AG09319 (cell line): ENCODE data around the gene OR10H5.
"Not testable (repeated sequence)": the region's sequence is repeated elsewhere in the genome, so short reads cannot be mapped to it uniquely, and the experiment has no call there.

Source experiments
- DNase-seq: peaks from one replicate; pipeline ENCODE4 v3.0.0-alpha.2; 2010; ENCODE audit warnings: low read depth; ENCODE audit errors: extremely low read depth
- CTCF ChIP-seq: IDR thresholded peaks from 2 replicates; pipeline ENCODE4 v1.5.1; 2011; ENCODE audit warnings: low read depth, mild to moderate bottlenecking, inconsistent platforms, low read length, moderate library complexity

The OR10H5 gene

GRCh38 chr19:15787611-15788155 is at the start of gene OR10H5:
TSS of gene OR10H5 (plus strand) at chr19:15787661. CDS start at chr19:15794049, 6,388 bp downstream.
- no peak for DNase-seq
- no peak for TF ChIP-seq CTCF

DNA sequence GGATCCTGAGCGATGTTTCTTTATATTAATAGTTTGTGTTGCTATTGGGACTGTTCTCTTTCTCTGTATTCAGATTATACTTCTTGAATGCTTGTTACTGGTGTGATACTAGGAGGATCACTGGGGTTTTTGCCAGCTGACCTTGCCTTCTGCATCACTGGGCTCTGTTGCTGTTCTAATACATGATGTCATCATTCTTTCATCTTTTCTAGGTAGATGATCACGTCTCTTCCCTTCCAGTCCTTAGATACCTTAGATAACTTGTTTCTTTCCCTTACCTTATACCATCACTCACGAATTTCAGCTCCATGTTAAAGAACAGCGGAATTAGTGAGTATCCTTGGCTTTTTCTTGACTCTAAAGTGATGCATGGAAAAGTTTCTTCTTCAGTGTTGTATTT is 49.7 kb upstream of the OR10H5 start, which contains the start of gene OR10H3:
TSS of gene OR10H3 (plus strand) at position 264 of the 400 bp plus-strand sequence. CDS start 3,408 bp downstream, outside the sequence.
- no peak for TF ChIP-seq CTCF
- DNase-seq = no peak

DNA sequence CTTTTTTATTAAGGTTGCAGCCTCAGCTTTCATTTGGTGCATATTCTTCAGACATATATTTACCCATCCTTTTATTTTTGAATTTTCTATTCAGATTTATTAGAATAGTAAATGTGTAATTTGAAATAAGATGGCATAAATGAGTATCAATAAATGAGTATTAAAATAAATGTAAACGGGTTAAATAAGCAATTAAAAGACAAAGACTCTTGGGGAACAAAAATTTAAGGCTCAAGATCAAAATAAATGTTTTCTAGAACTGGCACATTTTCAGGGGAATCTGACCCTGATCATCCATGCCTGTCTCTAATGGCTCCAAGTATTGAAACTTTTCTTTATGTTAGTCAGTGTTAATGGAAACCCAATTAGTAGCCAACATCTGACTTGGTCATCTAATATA is 46.7 kb upstream of the OR10H5 start:
- DNase-seq = no peak

GRCh38 chr19:15748239-15748638 is 39.2 kb upstream of the OR10H5 start:
- no peak for TF ChIP-seq CTCF
- no peak for DNase-seq

More for the DNA sequence above, 46.7 kb upstream of the OR10H5 start:
- no peak for TF ChIP-seq CTCF

DNA sequence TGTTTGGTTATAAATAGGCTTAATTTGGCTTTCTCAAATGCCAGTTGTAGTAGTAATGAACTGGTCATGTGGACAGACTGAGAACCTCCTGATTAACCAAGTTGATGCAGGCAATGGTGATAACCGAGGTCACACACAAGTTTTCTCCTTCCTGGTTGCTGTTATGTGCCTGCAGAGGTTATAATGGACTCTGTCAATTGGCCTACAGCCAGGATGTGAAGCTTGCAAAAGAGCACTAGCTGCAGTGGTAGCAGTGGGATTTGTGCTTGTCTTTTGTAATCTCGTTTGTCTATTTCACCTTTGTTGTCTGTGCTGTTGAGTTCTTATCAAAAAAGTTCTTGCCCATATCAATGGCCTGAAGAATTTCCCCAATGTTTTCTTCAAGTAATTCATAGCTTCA is 29.1 kb upstream of the OR10H5 start:
- DNase-seq = no peak
- TF ChIP-seq CTCF = no peak

DNA sequence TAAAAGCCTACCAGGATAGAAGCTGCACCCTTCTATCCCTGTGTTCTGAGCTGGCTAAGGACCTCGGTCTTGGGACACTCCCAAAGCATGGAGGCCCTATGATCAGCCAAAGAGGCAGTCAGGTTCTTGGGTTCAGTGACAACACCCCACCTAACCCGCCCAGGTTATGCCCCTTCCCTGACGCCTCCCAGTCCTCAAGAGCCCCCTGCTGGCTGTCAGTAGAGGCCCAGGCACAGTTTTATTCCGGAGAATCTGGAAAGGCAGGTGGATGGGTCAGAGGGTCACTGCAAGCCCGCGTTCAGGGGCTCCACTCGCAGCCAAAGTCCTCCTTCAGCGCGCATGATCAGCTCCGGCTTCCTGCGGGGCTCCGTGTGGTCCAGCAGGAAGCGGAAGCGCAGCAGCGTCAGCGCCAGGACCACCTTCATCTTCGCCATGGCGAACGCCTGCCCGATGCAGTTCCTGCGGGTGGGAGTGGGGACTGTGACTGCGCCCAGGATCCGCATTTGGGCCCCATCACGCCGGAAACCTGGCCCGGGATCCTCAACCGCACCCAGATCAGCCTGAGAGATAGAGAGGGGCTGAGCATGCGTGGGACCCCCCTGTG is 27.4 kb upstream of the OR10H5 start:
- DNase-seq = no peak
- no peak for TF ChIP-seq CTCF

DNA sequence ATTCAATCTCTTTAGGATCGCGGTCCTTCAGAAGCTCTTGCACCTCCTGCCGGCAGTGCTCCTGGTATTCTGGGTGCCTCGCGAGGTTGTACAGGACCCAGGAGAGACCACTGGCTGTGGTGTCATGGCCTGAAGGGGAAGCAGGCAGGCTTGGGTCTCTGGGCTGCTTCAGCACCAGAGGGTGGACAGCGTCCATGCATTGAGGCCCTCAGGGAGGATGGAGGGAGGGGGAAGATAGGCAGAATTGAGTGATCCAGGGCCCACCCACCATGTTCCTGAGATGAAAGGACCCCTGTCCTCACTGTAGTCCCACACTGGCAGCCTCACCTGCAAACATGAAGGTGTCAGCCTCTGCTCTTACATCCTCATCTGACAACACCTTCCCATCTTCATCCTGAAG is 17.9 kb upstream of the OR10H5 start:
- TF ChIP-seq CTCF = no peak
- no peak for DNase-seq

DNA sequence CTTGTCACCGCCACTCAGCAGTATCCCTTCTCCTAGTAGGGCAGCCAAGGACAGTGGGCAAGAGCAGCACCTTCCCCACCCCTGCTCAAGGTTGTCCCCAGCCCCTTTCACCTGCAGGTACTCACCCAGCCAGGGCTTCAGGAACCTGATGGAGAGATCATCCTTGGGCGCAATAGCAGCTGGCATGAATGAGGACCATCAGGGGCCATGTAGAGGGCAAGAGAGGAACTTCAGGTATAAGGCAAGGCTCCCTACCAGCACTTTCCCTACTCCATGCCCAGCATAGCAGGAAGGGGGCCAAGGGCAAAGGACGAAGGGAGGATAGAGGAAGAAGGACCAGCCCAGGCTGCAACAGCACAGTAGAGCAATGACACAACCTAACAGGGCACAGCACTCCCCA is 13.3 kb upstream of the OR10H5 start:
- not testable (repeated sequence) for DNase-seq
